ENCODE results near the gene CAMK4. TPM values are rescaled to one million over a fixed set of nuclear protein-coding genes. Genes with fewer than 3 reads are reported as not detected.

CAMK4 gene
- total RNA-seq, 1 experiment from 2014 or later, result 23.3 TPM

DNA sequence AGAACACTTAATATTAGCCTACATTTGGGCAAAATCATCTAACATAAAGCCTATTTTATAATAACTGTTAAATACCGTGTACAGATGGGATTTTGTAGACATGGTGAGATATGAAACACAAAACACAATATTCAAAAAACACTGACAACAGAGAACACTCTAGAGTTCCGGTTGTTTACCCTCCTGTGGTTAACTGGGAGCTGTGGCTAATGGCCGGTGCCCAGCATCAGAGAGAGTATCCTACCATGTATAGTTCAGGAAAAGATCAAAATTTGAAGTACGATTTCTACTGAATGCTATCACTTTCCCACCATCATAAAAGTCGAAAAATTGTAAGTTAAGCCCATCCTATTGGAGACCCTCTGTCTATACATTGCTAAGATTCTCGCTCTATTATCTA, 2.4 kb downstream of the CAMK4 start:
- Mint-ChIP-seq H3K9me3 (ENCODE audit: low read depth, unreplicated experiment) (no peaks in the 10 kb centered on the region), H3K36me3 (ENCODE audit: insufficient read depth, unreplicated experiment) (peaks cover 23% of the 10 kb centered on the region), H3K27ac (ENCODE audit: unreplicated experiment) (no peak overlapping the region), H3K4me3 (ENCODE audit: low read depth, unreplicated experiment) (no peak overlapping the region), H3K4me1 (ENCODE audit: low read depth, unreplicated experiment) (peaks cover 35% of the 10 kb centered on the region), H3K27me3 (ENCODE audit: unreplicated experiment) (no peaks in the 10 kb centered on the region)
- no TSS peak for BruUV-seq (replicated peaks)
- TF ChIP-seq, protein P1, sequence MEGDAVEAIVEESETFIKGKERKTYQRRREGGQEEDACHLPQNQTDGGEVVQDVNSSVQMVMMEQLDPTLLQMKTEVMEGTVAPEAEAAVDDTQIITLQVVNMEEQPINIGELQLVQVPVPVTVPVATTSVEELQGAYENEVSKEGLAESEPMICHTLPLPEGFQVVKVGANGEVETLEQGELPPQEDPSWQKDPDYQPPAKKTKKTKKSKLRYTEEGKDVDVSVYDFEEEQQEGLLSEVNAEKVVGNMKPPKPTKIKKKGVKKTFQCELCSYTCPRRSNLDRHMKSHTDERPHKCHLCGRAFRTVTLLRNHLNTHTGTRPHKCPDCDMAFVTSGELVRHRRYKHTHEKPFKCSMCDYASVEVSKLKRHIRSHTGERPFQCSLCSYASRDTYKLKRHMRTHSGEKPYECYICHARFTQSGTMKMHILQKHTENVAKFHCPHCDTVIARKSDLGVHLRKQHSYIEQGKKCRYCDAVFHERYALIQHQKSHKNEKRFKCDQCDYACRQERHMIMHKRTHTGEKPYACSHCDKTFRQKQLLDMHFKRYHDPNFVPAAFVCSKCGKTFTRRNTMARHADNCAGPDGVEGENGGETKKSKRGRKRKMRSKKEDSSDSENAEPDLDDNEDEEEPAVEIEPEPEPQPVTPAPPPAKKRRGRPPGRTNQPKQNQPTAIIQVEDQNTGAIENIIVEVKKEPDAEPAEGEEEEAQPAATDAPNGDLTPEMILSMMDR (IDR thresholded peaks at IDR 0.05; ENCODE audit: unreplicated experiment), result no peak
- no peak for DNase-seq
- intact Hi-C loops (cut with micrococcal nuclease; ENCODE audit: unreplicated experiment), result no loop called here
- CTCF ChIA-PET, result interaction anchor here (1.2 kb wide), 1 partner anchor 10 kb away, joined by 5 read pairs; no protein-coding TSS in a partner anchor

DNA sequence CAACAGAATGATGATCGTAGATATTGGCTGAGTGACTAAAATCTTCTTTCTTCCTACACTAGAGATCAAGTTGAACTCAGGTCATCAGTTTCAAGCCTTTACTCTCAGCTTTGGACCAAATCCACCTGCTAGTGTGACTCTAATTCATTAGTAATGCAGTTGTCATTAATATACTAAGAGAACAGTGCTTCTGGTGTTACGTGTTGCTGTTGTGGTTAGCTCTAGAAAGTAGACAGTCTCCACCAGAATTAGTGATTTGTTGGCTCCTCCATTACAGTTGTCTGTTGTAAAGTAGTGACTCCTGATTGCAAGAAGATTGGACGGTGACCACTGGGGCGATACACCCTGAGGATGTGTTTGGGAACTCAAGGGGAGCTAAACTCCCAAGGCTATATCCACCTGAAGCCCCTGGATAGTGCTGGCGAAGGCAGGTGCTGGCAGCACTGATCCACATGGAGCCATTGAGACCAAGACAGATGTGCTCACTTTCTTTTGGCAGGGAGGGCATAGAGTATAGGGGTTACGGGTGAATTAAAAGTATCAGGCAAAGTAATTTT, 3.1 kb downstream of the CAMK4 start:
- H3K4me1 Mint-ChIP-seq (ENCODE audit: low read depth, unreplicated experiment), result peaks cover 35% of the 10 kb centered on the region
- TF ChIP-seq, protein P1 (IDR thresholded peaks at IDR 0.05; ENCODE audit: unreplicated experiment), result no peak
- BruUV-seq (replicated peaks), result no TSS peak
- H3K4me3 Mint-ChIP-seq (ENCODE audit: low read depth, unreplicated experiment), result no peak overlapping the region
- H3K36me3 Mint-ChIP-seq (ENCODE audit: insufficient read depth, unreplicated experiment), result peaks cover 23% of the 10 kb centered on the region
- H3K27ac Mint-ChIP-seq (ENCODE audit: unreplicated experiment), result no peak overlapping the region
- CTCF ChIA-PET, result interaction anchor here (1.2 kb wide), 1 partner anchor 9 kb away, joined by 5 read pairs; no protein-coding TSS in a partner anchor
- no peak for DNase-seq
- H3K27me3 Mint-ChIP-seq (ENCODE audit: unreplicated experiment), result no peaks in the 10 kb centered on the region
- intact Hi-C loops (cut with micrococcal nuclease; ENCODE audit: unreplicated experiment), result no loop called here
- H3K9me3 Mint-ChIP-seq (ENCODE audit: low read depth, unreplicated experiment), result no peaks in the 10 kb centered on the region

DNA sequence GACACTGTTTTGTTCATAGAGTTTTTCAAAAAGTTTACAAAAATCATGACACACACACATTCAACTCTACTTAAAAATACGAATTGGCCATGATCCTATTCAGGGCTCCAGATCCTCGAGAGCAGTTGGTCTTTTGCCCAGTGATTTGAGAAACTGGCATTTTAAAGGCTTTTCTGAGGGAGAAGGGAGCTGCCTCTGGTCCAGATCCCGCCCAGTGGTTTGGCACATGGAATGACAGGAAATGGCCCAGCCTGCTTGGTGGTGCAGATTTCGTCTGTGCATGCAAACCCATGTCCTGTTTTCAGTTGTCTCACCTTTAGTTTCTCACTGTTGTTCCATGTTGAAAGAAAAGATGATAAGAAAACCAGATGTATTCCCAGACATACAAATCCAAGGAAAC, 3.6 kb downstream of the CAMK4 start:
- Mint-ChIP-seq H3K36me3 (ENCODE audit: insufficient read depth, unreplicated experiment) (peaks cover 23% of the 10 kb centered on the region), H3K27me3 (ENCODE audit: unreplicated experiment) (no peaks in the 10 kb centered on the region), H3K4me1 (ENCODE audit: low read depth, unreplicated experiment) (peaks cover 34% of the 10 kb centered on the region), H3K9me3 (ENCODE audit: low read depth, unreplicated experiment) (no peaks in the 10 kb centered on the region), H3K4me3 (ENCODE audit: low read depth, unreplicated experiment) (no peak overlapping the region), H3K27ac (ENCODE audit: unreplicated experiment) (no peak overlapping the region)
- CTCF ChIA-PET, result interaction anchor here (1.2 kb wide), 1 partner anchor 9 kb away, joined by 5 read pairs; no protein-coding TSS in a partner anchor
- no TSS peak for BruUV-seq (replicated peaks)
- intact Hi-C loops (cut with micrococcal nuclease; ENCODE audit: unreplicated experiment), result no loop called here
- TF ChIP-seq, protein P1 (IDR thresholded peaks at IDR 0.05; ENCODE audit: unreplicated experiment), result no peak
- peak; percentile 17 for DNase-seq

DNA sequence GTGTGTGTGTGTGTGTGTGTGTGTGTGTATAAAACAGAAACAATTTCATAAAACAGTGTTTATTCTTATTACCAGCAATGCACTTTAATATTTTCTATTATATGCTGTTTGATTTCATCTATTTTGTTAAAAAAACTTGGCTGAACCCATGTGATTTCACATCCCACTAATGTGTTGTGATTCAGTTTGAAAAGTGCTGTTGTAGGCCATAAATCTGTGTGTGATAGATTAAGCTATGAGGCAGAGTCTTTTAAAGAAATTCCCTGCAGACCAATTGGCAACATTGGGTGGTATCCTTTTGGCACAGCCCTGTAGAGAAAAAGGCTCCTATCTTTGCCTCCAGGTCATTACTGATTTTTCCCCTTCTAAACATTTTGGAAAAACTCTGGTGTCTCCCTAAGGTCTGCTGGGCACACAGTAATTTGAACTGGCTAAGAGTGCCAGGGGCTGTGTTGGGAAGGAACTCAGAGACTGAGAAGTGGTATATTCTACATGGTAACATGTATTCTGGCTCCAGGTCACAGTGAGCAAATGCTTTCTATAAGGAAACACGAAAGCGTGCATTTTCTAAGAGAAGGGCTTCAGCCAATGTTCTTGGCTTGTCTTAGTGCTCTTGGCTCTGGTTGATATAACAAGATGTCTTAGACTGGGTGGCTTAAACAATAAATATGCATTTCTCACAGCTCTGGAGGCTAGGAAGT, 4.5 kb downstream of the CAMK4 start:
- H3K27me3 Mint-ChIP-seq (ENCODE audit: unreplicated experiment), result no peaks in the 10 kb centered on the region
- BruUV-seq (replicated peaks), result no TSS peak
- H3K4me1 Mint-ChIP-seq (ENCODE audit: low read depth, unreplicated experiment), result peaks cover 26% of the 10 kb centered on the region
- H3K4me3 Mint-ChIP-seq (ENCODE audit: low read depth, unreplicated experiment), result no peak overlapping the region
- CTCF ChIA-PET, result no interaction called here
- intact Hi-C loops (cut with micrococcal nuclease; ENCODE audit: unreplicated experiment), result no loop called here
- H3K27ac Mint-ChIP-seq (ENCODE audit: unreplicated experiment), result no peak overlapping the region
- H3K36me3 Mint-ChIP-seq (ENCODE audit: insufficient read depth, unreplicated experiment), result peaks cover 15% of the 10 kb centered on the region
- TF ChIP-seq, protein P1 (IDR thresholded peaks at IDR 0.05; ENCODE audit: unreplicated experiment), result no peak
- DNase-seq, result no peak
- no peaks in the 10 kb centered on the region for H3K9me3 Mint-ChIP-seq (ENCODE audit: low read depth, unreplicated experiment)
